Activated CD4-positive, alpha-beta T cell treated with anti-CD3 and anti-CD28 coated beads for 36 hours (primary cell): ENCODE results near the gene EHBP1. TPM values are rescaled to one million over a fixed set of nuclear protein-coding genes. Genes with fewer than 3 reads are reported as not detected.
"Not testable (repeated sequence)": the region's sequence is repeated elsewhere in the genome, so short reads cannot be mapped to it uniquely, and the experiment has no call there.

Experiments used
- ATAC-seq: fragments of 200-7000 bp; cut with Tn5 transposase; one replicate; pipeline ENCODE4 v1.10.0; 2021; ENCODE audit warnings: mild to moderate bottlenecking, moderate library complexity
- CTCF ChIA-PET: fragments of 350-600 bp; sonication (Branson Sonifier 250); formaldehyde crosslinking; loops from one replicate; lab custom pipeline; 2021; ENCODE audit warnings: antibody characterized with exemption; lab: Charles Lee
- POLR2A ChIA-PET: fragments of 350-600 bp; sonication (Branson Sonifier 250); formaldehyde crosslinking; loops from one replicate; lab custom pipeline; 2021; ENCODE audit warnings: antibody characterized with exemption, inconsistent platforms; lab: Charles Lee
- DNase-seq: peaks from one replicate; pipeline ENCODE4 v3.0.0-alpha.2; 2020
- H3K27ac Mint-ChIP-seq: one replicate; pipeline ENCODE4 v1.8.0; 2021; ENCODE audit warnings: mixed read lengths
- H3K27me3 Mint-ChIP-seq: one replicate; pipeline ENCODE4 v1.8.0; 2021; ENCODE audit warnings: mixed read lengths
- H3K36me3 Mint-ChIP-seq: one replicate; pipeline ENCODE4 v1.8.0; 2021; ENCODE audit warnings: low read depth, mixed read lengths
- H3K4me1 Mint-ChIP-seq: one replicate; pipeline ENCODE4 v1.8.0; 2021; ENCODE audit warnings: mixed read lengths
- H3K4me3 Mint-ChIP-seq: one replicate; pipeline ENCODE4 v1.8.0; 2021; ENCODE audit warnings: mild to moderate bottlenecking, moderate library complexity, mixed read lengths
- H3K9me3 Mint-ChIP-seq: one replicate; pipeline ENCODE4 v1.8.0; 2021; ENCODE audit warnings: low read depth, mixed read lengths
- intact Hi-C, 2 experiments: fragments of 100-400 bp; cut with DNase I in 1 of 2; cut with micrococcal nuclease in 1 of 2; formaldehyde crosslinking; loops; one replicate each; pipeline versions ENCODE4 v1.14.2 to v1.15.1; 2022 to 2024; cut with DNase I, micrococcal nuclease
- total RNA-seq, 2 experiments: library from RNA; stranded (reverse); gene quantifications; one replicate each; pipeline ENCODE4 v1.2.3, GENCODE V29; 2021

EHBP1 gene
- total RNA-seq, 2 experiments from 2014 or later, result 27.3 to 28.5 TPM

GRCh38 chr2:63060472-63060991 is 355.0 kb downstream of the EHBP1 start:
- H3K4me1 Mint-ChIP-seq, result peaks cover 38% of the 10 kb centered on the region
- DNase-seq (no peak), ATAC-seq (no peak)
- H3K27me3 Mint-ChIP-seq, result peaks cover 63% of the 10 kb centered on the region
- CTCF ChIA-PET, result no interaction called here
- no peaks in the 10 kb centered on the region for H3K36me3 Mint-ChIP-seq
- H3K4me3 Mint-ChIP-seq, result no peak overlapping the region
- intact Hi-C loops, result no loop called here
- H3K27ac Mint-ChIP-seq, result no peak overlapping the region
- H3K9me3 Mint-ChIP-seq, result no peaks in the 10 kb centered on the region
- POLR2A ChIA-PET, result interaction anchor here (0.6 kb wide), 1 partner anchor 1061 kb away, joined by 4 read pairs; no protein-coding TSS in a partner anchor

- ATAC-seq, result no peak
- intact Hi-C loops, result no loop called here
- Mint-ChIP-seq H3K36me3 (no peaks in the 10 kb centered on the region), H3K27ac (no peak overlapping the region), H3K9me3 (no peaks in the 10 kb centered on the region), H3K27me3 (peaks cover 49% of the 10 kb centered on the region), H3K4me1 (peaks cover 5% of the 10 kb centered on the region), H3K4me3 (no peak overlapping the region)
- ChIA-PET CTCF (interaction anchor here (0.6 kb wide), 1 partner anchor 9 kb away, joined by 3 read pairs; no protein-coding TSS in a partner anchor), POLR2A (no interaction called here)
- DNase-seq, result peak; percentile 12
These were observed 358.7 kb downstream of the EHBP1 start for GRCh38 chr2:63064197-63064596.

GRCh38 chr2:63064661-63065060 is 359.1 kb downstream of the EHBP1 start:
- peaks cover 50% of the 10 kb centered on the region for H3K27me3 Mint-ChIP-seq

GRCh38 chr2:63066265-63066664 is 360.8 kb downstream of the EHBP1 start:
- Mint-ChIP-seq H3K36me3 (no peaks in the 10 kb centered on the region), H3K4me3 (no peak overlapping the region), H3K27me3 (peaks cover 42% of the 10 kb centered on the region), H3K4me1 (no peaks in the 10 kb centered on the region), H3K27ac (no peak overlapping the region), H3K9me3 (no peaks in the 10 kb centered on the region)
- intact Hi-C loops, result no loop called here
- ChIA-PET POLR2A (no interaction called here), CTCF (no interaction called here)
- ATAC-seq (no peak), DNase-seq (no peak)

More at GRCh38 chr2:63064661-63065060, 359.1 kb downstream of the EHBP1 start:
- ChIA-PET CTCF (no interaction called here), POLR2A (no interaction called here)
- H3K4me3 Mint-ChIP-seq, result no peak overlapping the region
- peaks cover 5% of the 10 kb centered on the region for H3K4me1 Mint-ChIP-seq
- intact Hi-C loops, result no loop called here
- no peak for ATAC-seq
- no peak for DNase-seq
- no peak overlapping the region for H3K27ac Mint-ChIP-seq
- H3K36me3 Mint-ChIP-seq, result no peaks in the 10 kb centered on the region
- no peaks in the 10 kb centered on the region for H3K9me3 Mint-ChIP-seq

GRCh38 chr2:63066838-63067237 is 361.3 kb downstream of the EHBP1 start:
- H3K27ac Mint-ChIP-seq, result no peak overlapping the region
- no peaks in the 10 kb centered on the region for H3K4me1 Mint-ChIP-seq
- peaks cover 39% of the 10 kb centered on the region for H3K27me3 Mint-ChIP-seq
- intact Hi-C loops, result no loop called here
- ChIA-PET CTCF (no interaction called here), POLR2A (no interaction called here)
- no peak for DNase-seq
- no peak overlapping the region for H3K4me3 Mint-ChIP-seq
- ATAC-seq, result no peak
- H3K36me3 Mint-ChIP-seq, result no peaks in the 10 kb centered on the region
- no peaks in the 10 kb centered on the region for H3K9me3 Mint-ChIP-seq

- intact Hi-C loops, result no loop called here
- DNase-seq (no peak), ATAC-seq (no peak)
- peaks cover 21% of the 10 kb centered on the region for H3K27me3 Mint-ChIP-seq
- ChIA-PET POLR2A (no interaction called here), CTCF (no interaction called here)
- H3K4me3 Mint-ChIP-seq, result no peak overlapping the region
- no peaks in the 10 kb centered on the region for H3K4me1 Mint-ChIP-seq
- H3K9me3 Mint-ChIP-seq, result no peaks in the 10 kb centered on the region
- no peaks in the 10 kb centered on the region for H3K36me3 Mint-ChIP-seq
- no peak overlapping the region for H3K27ac Mint-ChIP-seq
These were observed 366.2 kb downstream of the EHBP1 start for GRCh38 chr2:63071664-63072063.

GRCh38 chr2:63073994-63074393 is 368.5 kb downstream of the EHBP1 start:
- Mint-ChIP-seq H3K27me3 (peaks cover 21% of the 10 kb centered on the region), H3K4me3 (no peak overlapping the region)

GRCh38 chr2:63074399-63074798 is 368.9 kb downstream of the EHBP1 start:
- POLR2A ChIA-PET, intact Hi-C loops, H3K4me3 Mint-ChIP-seq, ATAC-seq, H3K27ac Mint-ChIP-seq, CTCF ChIA-PET, DNase-seq, H3K4me1 Mint-ChIP-seq, H3K9me3 Mint-ChIP-seq, H3K36me3 Mint-ChIP-seq: not testable (repeated sequence)
- peaks cover 19% of the 10 kb centered on the region for H3K27me3 Mint-ChIP-seq

More at GRCh38 chr2:63073994-63074393, 368.5 kb downstream of the EHBP1 start:
- H3K27ac Mint-ChIP-seq, result no peak overlapping the region
- intact Hi-C loops, result no loop called here
- ChIA-PET CTCF (no interaction called here), POLR2A (no interaction called here)
- H3K4me1 Mint-ChIP-seq, result no peaks in the 10 kb centered on the region
- H3K9me3 Mint-ChIP-seq, result no peaks in the 10 kb centered on the region
- ATAC-seq (no peak), DNase-seq (no peak)
- no peaks in the 10 kb centered on the region for H3K36me3 Mint-ChIP-seq

GRCh38 chr2:63078852-63079606 is 373.5 kb downstream of the EHBP1 start:
- H3K27me3 Mint-ChIP-seq, result peaks cover 27% of the 10 kb centered on the region
- intact Hi-C loops, result no loop called here
- H3K36me3 Mint-ChIP-seq, result no peaks in the 10 kb centered on the region
- CTCF ChIA-PET, result interaction anchor here (0.7 to 1.2 kb wide), 3 partner anchors 8 to 464 kb away, joined by 3 read pairs; no protein-coding TSS in a partner anchor
- POLR2A ChIA-PET, result interaction anchor here (0.7 kb wide), 1 partner anchor 580 kb away, joined by 3 read pairs; no protein-coding TSS in a partner anchor
- no peaks in the 10 kb centered on the region for H3K4me1 Mint-ChIP-seq
- peak; percentile 35 for DNase-seq
- no peak overlapping the region for H3K4me3 Mint-ChIP-seq
- ATAC-seq, result no peak
- no peak overlapping the region for H3K27ac Mint-ChIP-seq
- H3K9me3 Mint-ChIP-seq, result no peaks in the 10 kb centered on the region

GRCh38 chr2:63081404-63081803 is 375.9 kb downstream of the EHBP1 start:
- no peak overlapping the region for H3K4me3 Mint-ChIP-seq
- H3K27ac Mint-ChIP-seq, result no peak overlapping the region
- ATAC-seq (no peak), DNase-seq (no peak)
- H3K4me1 Mint-ChIP-seq, result no peaks in the 10 kb centered on the region
- H3K36me3 Mint-ChIP-seq, result no peaks in the 10 kb centered on the region
- ChIA-PET CTCF (no interaction called here), POLR2A (no interaction called here)
- peaks cover 32% of the 10 kb centered on the region for H3K27me3 Mint-ChIP-seq
- no peaks in the 10 kb centered on the region for H3K9me3 Mint-ChIP-seq
- intact Hi-C loops, result no loop called here

- ChIA-PET CTCF (no interaction called here), POLR2A (no interaction called here)
- intact Hi-C loops, result no loop called here
These were observed 381.2 kb downstream of the EHBP1 start for GRCh38 chr2:63086687-63087086.

GRCh38 chr2:63092401-63092800 is 386.9 kb downstream of the EHBP1 start:
- peaks cover 3% of the 10 kb centered on the region for H3K9me3 Mint-ChIP-seq
- no peak overlapping the region for H3K27ac Mint-ChIP-seq
- H3K4me3 Mint-ChIP-seq, result no peak overlapping the region
- H3K36me3 Mint-ChIP-seq, result no peaks in the 10 kb centered on the region
- H3K4me1 Mint-ChIP-seq, result no peaks in the 10 kb centered on the region
- ChIA-PET POLR2A (no interaction called here), CTCF (interaction anchor here (1.2 kb wide), 1 partner anchor 10 kb away, joined by 3 read pairs; no protein-coding TSS in a partner anchor)
- no peak for DNase-seq
- ATAC-seq, result no peak
- peaks cover 11% of the 10 kb centered on the region for H3K27me3 Mint-ChIP-seq
- intact Hi-C loops, result no loop called here

More at GRCh38 chr2:63086687-63087086, 381.2 kb downstream of the EHBP1 start:
- H3K27me3 Mint-ChIP-seq, result peaks cover 23% of the 10 kb centered on the region
- H3K4me3 Mint-ChIP-seq, result no peak overlapping the region
- no peaks in the 10 kb centered on the region for H3K4me1 Mint-ChIP-seq
- ATAC-seq, result no peak
- H3K9me3 Mint-ChIP-seq, result peaks cover 3% of the 10 kb centered on the region
- H3K36me3 Mint-ChIP-seq, result no peaks in the 10 kb centered on the region
- no peak for DNase-seq
- no peak overlapping the region for H3K27ac Mint-ChIP-seq
